KMS-11 (cell line): ENCODE measurements around the gene MRPS18A.

Experiments
- H2AFZ ChIP-seq: fragments of 200-600 bp; sonication (generic); 2 replicates; pipeline ENCODE4 v1.6.1; 2016; ENCODE audit warnings: antibody characterized with exemption, mixed run types, low read depth
- H3K27ac ChIP-seq: fragments of 200-600 bp; sonication (generic); 2 replicates; pipeline ENCODE4 v1.6.1; 2016; ENCODE audit warnings: mild to moderate bottlenecking, mixed run types
- H3K27me3 ChIP-seq: fragments of 200-600 bp; sonication (generic); 2 replicates; pipeline ENCODE4 v1.6.1; 2017; ENCODE audit warnings: mild to moderate bottlenecking, low read depth, mixed run types, moderate library complexity; ENCODE audit not compliant: insufficient read depth
- H3K36me3 ChIP-seq: fragments of 200-600 bp; sonication (generic); 2 replicates; pipeline ENCODE4 v1.6.1; 2017; ENCODE audit warnings: mild to moderate bottlenecking, mixed run types; ENCODE audit not compliant: insufficient read depth
- H3K4me1 ChIP-seq: fragments of 200-600 bp; sonication (generic); 2 replicates; pipeline ENCODE4 v1.6.1; 2016; ENCODE audit warnings: mild to moderate bottlenecking, low read depth, mixed run types; ENCODE audit not compliant: poor library complexity, severe bottlenecking
- H3K4me2 ChIP-seq: fragments of 200-600 bp; sonication (generic); 2 replicates; pipeline ENCODE4 v1.7.0; 2016; ENCODE audit warnings: mild to moderate bottlenecking, mixed run types
- H3K4me3 ChIP-seq: fragments of 200-600 bp; sonication (generic); IDR thresholded peaks from 2 replicates; pipeline ENCODE4 v1.6.1; 2017; ENCODE audit warnings: low read depth, low read length, mixed read lengths; ENCODE audit not compliant: insufficient read depth
- H3K79me2 ChIP-seq: fragments of 200-600 bp; sonication (generic); 2 replicates; pipeline ENCODE4 v1.6.1; 2016; ENCODE audit warnings: low read depth, mixed run types; ENCODE audit not compliant: insufficient read depth
- H3K9ac ChIP-seq: fragments of 200-600 bp; sonication (generic); 2 replicates; pipeline ENCODE4 v1.6.1; 2016; ENCODE audit warnings: mild to moderate bottlenecking, mixed run types
- H4K20me1 ChIP-seq: fragments of 200-600 bp; sonication (generic); 2 replicates; pipeline ENCODE4 v1.6.1; 2016; ENCODE audit warnings: mild to moderate bottlenecking, mixed run types; ENCODE audit not compliant: insufficient read depth
- CTCF ChIP-seq: fragments of 200-600 bp; sonication (generic); conservative IDR thresholded peaks from 2 replicates; pipeline ENCODE4 v1.6.1; 2017; ENCODE audit warnings: low read depth, mild to moderate bottlenecking, antibody characterized with exemption, low read length, moderate library complexity, mixed read lengths

Gene MRPS18A

GRCh38 chr6:43645613-43645964, 42.0 kb downstream of the MRPS18A start:
- H4K20me1 ChIP-seq: no peaks in the 10 kb centered on the region
- no peak overlapping the region for H3K4me3 ChIP-seq
- no peak overlapping the region for H2AFZ ChIP-seq
- no peak overlapping the region for H3K4me2 ChIP-seq
- no peaks in the 10 kb centered on the region for H3K4me1 ChIP-seq
- H3K36me3 ChIP-seq: no peaks in the 10 kb centered on the region
- H3K27me3 ChIP-seq: no peaks in the 10 kb centered on the region
- no peak for TF ChIP-seq CTCF
- no peaks in the 10 kb centered on the region for H3K79me2 ChIP-seq
- no peak overlapping the region for H3K27ac ChIP-seq
- H3K9ac ChIP-seq: no peak overlapping the region

GRCh38 chr6:43644940-43645612, 42.5 kb downstream of the MRPS18A start, which contains the start of gene RSPH9:
Gene RSPH9, plus strand, starts transcription at chr6:43645036. Its CDS starts 63 bp downstream, at chr6:43645099.
- H3K4me3 ChIP-seq: no peak within 1 kb of the TSS
- H3K4me2 ChIP-seq: no peak within 1 kb of the TSS
- H3K9ac ChIP-seq: no peak within 1 kb of the TSS
- H3K79me2 ChIP-seq: no peaks in the 10 kb centered on the region; the same call in 1 of the 2 replicates
- H3K36me3 ChIP-seq: peaks cover under 1% of the 10 kb centered on the region; the same call in 1 of the 2 replicates
- no peaks in the 10 kb centered on the region for H4K20me1 ChIP-seq
- no peak within 1 kb of the TSS for H2AFZ ChIP-seq
- no peaks in the 10 kb centered on the region for H3K4me1 ChIP-seq
- H3K27me3 ChIP-seq: no peaks in the 10 kb centered on the region
- H3K27ac ChIP-seq: no peak within 1 kb of the TSS
- no peak for TF ChIP-seq CTCF

- H3K27ac ChIP-seq: no peak overlapping the region
- no peaks in the 10 kb centered on the region for H3K27me3 ChIP-seq
- H3K4me3 ChIP-seq: no peak overlapping the region
- peaks cover 12% of the 10 kb centered on the region; the same call in 1 of the 2 replicates for H3K36me3 ChIP-seq
- peaks cover 35% of the 10 kb centered on the region for H3K79me2 ChIP-seq
- H3K4me2 ChIP-seq: no peak overlapping the region
- H2AFZ ChIP-seq: no peak overlapping the region
- H3K9ac ChIP-seq: no peak overlapping the region
- H3K4me1 ChIP-seq: peaks cover 25% of the 10 kb centered on the region
- H4K20me1 ChIP-seq: no peaks in the 10 kb centered on the region
- TF ChIP-seq CTCF: no peak
These were observed 47.4 kb downstream of the MRPS18A start for GRCh38 chr6:43639984-43640800.

- H2AFZ ChIP-seq: peak overlapping the region; percentile 96; the same call in 1 of the 2 replicates
- peaks cover 33% of the 10 kb centered on the region for H3K4me1 ChIP-seq
- H3K79me2 ChIP-seq: peaks cover 35% of the 10 kb centered on the region
- peak overlapping the region; percentile 75; the same call in 1 of the 2 replicates for H3K9ac ChIP-seq
- no peaks in the 10 kb centered on the region for H4K20me1 ChIP-seq
- H3K27ac ChIP-seq: peak overlapping the region; percentile 50; the same call in 1 of the 2 replicates
- no peak overlapping the region for H3K4me3 ChIP-seq
- no peaks in the 10 kb centered on the region for H3K27me3 ChIP-seq
- peaks cover 12% of the 10 kb centered on the region; the same call in 1 of the 2 replicates for H3K36me3 ChIP-seq
- no peak for TF ChIP-seq CTCF
- H3K4me2 ChIP-seq: peak overlapping the region; percentile 92
These were observed 51.3 kb downstream of the MRPS18A start for GRCh38 chr6:43636308-43636659.
